GM12891 (cell line): Measurements from ENCODE around the gene NINJ2.

ENCODE experiments used
- PAX5 ChIP-seq: IDR thresholded peaks from 2 replicates; pipeline ENCODE4 v1.6.1; 2011; ENCODE audit warnings: low read length, moderate library complexity, mild to moderate bottlenecking; ENCODE audit not compliant: insufficient read depth, severe bottlenecking
- POLR2A ChIP-seq: IDR thresholded peaks from 2 replicates; pipeline ENCODE4 v1.6.1; 2011; ENCODE audit warnings: low read depth, low read length, control low read depth
- POLR2AphosphoS5 ChIP-seq: IDR thresholded peaks from 2 replicates; pipeline ENCODE4 v1.6.1; 2011; ENCODE audit warnings: low read depth, low read length, control low read depth
- SPI1 ChIP-seq: IDR thresholded peaks from 2 replicates; pipeline ENCODE4 v1.6.1; 2011; ENCODE audit warnings: low read depth, low read length, control low read depth
- TAF1 ChIP-seq: IDR thresholded peaks from 2 replicates; pipeline ENCODE4 v1.6.1; 2011; ENCODE audit warnings: low read depth, low read length, control low read depth

DNA sequence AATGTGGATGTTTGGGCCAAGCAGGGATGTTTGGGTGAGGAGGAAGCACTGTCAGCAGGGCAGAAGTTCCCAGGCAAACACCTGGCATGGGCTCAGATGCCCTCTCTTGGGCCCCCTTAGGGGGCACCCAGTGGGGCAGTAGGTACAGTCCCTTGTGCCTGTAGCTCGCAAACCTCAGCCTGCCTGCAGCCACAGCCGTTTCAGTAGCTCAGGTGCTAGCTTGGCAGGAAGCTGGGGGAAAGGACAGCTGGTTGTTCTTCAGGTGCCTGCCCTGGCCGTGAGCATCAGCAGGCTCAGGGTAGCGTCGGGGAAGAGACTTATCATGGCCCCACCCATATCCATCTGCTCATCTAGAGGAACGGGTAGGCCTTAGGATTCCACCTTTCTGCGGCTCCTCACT is 136.0 kb downstream of the NINJ2 start:
- no peak for TF ChIP-seq SPI1
- no peak for TF ChIP-seq POLR2A
- TF ChIP-seq POLR2AphosphoS5, result no peak
- TF ChIP-seq TAF1, result no peak
- TF ChIP-seq PAX5, result no peak
